Motor neuron (in vitro differentiated cells): Measurements from ENCODE around the gene POSTN. TPM values are rescaled to one million over a fixed set of nuclear protein-coding genes. Genes with fewer than 3 reads are reported as not detected.
"Not testable (repeated sequence)": the region's sequence is repeated elsewhere in the genome, so short reads cannot be mapped to it uniquely, and the experiment has no call there.

Source experiments
- ATAC-seq, 8 experiments: fragments of 200-7000 bp; cut with Tn5 transposase; replicated peaks in 6 of 8; 2 replicates each; pipeline ENCODE4 v1.8.0; 2021; ENCODE audit warnings: mild to moderate bottlenecking in 8 of 8, moderate library complexity in 8 of 8
- H3K27ac ChIP-seq, 2 donors: fragments of 250-450 bp; sonication (Bioruptor Pico); 2 replicates each; pipeline ENCODE4 v1.9.0; 2021; ENCODE audit warnings: antibody characterized with exemption in 2 of 2, mild to moderate bottlenecking in 2 of 2, moderate library complexity in 1 of 2
- H3K4me1 ChIP-seq, 2 donors: fragments of 250-450 bp; sonication (Bioruptor Pico); replicated peaks in 1 of 2; 2 replicates each; pipeline ENCODE4 v1.6.1; 2021; ENCODE audit warnings: antibody characterized with exemption in 2 of 2, mild to moderate bottlenecking in 2 of 2, moderate library complexity in 1 of 2
- H3K4me3 ChIP-seq, 5 donors: fragments of 250-450 bp; sonication (Bioruptor Pico); 2 replicates each; pipeline ENCODE4 v1.9.0; 2021; ENCODE audit warnings: antibody characterized with exemption in 5 of 5, mild to moderate bottlenecking in 5 of 5, moderate library complexity in 4 of 5
- WGBS, 10 experiments: fragments of 450-650 bp; shearing (Covaris generic); methylation state at CpG; one replicate each; pipeline ENCODE4 v1.0.0; 2022; 5-methylcytosine and 5-hydroxymethylcytosine counted together
- in situ Hi-C, 9 experiments: fragments of 400-800 bp; cut with MboI; loops; one replicate each; pipeline ENCODE4 v1.15.0; 2021; ENCODE audit warnings: low sequenced_read_pairs in 9 of 9, low pct_unique_long_range_greater_than_20kb in 2 of 9; ENCODE audit not compliant: unreplicated experiment in 9 of 9
- total RNA-seq, 8 experiments: library from RNA; unstranded; fragments of 300-600 nt; gene quantifications; 2 replicates each; pipeline versions ENCODE4 v1.2.3 to v1.2.4, GENCODE V29; 2022

Gene POSTN
- total RNA-seq, 8 experiments from 2014 or later, result 0.21 to 352 (median 0.93) TPM; not detected in 2

GRCh38 chr13:37595162-37595561 lies 3.4 kb downstream of the POSTN start:
- peak in 6 of 8 experiments; percentile 47 to 93 (median 87) for ATAC-seq
- in situ Hi-C loops, result loop anchor here in 1 of 9 experiments (25.0 kb wide), 1 partner anchor 483 kb away; the partner anchor contains the start of gene CSNK1A1L
- no peak overlapping the region for H3K4me3 ChIP-seq
- H3K27ac ChIP-seq, result no peak overlapping the region
- peaks cover 2 to 19% of the 10 kb centered on the region in 2 donors for H3K4me1 ChIP-seq

- no peak for ATAC-seq
- in situ Hi-C loops, result loop anchor here in 1 of 9 experiments (25.0 kb wide), 1 partner anchor 482 kb away; the partner anchor contains the start of gene CSNK1A1L
- Histone ChIP-seq H3K4me1 (peaks cover 2 to 17% of the 10 kb centered on the region in 2 donors), H3K27ac (no peak overlapping the region), H3K4me3 (no peak overlapping the region)
- WGBS, 10 experiments, result 17 to 83% (median 56%) methylated on average over 1 to 2 of the region's 2 CpGs
These were observed 4.0 kb downstream of the POSTN start for GRCh38 chr13:37594550-37594949.

GRCh38 chr13:37589381-37589780 lies 9.2 kb downstream of the POSTN start:
- in situ Hi-C loops, result loop anchor here in 1 of 9 experiments (25.0 kb wide), 1 partner anchor 477 kb away; the partner anchor contains the start of gene CSNK1A1L
- H3K4me3 ChIP-seq, H3K27ac ChIP-seq, ATAC-seq, H3K4me1 ChIP-seq: not testable (repeated sequence)
- WGBS, 10 experiments, result 78 to 100% (median 100%) methylated on average over 1 to 3 of the region's 4 CpGs; no CpG with 5 or more reads in 2 of the 10 experiments

GRCh38 chr13:37587236-37587635 lies 11.3 kb downstream of the POSTN start:
- no peak overlapping the region for H3K4me3 ChIP-seq
- 50 to 100% (median 85%) methylated on average over 1 to 2 of the region's 2 CpGs; no CpG with 5 or more reads in 1 of the 10 experiments for whole genome bisulfite sequencing, 10 experiments
- H3K4me1 ChIP-seq, result no peaks in the 10 kb centered on the region
- in situ Hi-C loops, result loop anchor here in 1 of 9 experiments (25.0 kb wide), 1 partner anchor 475 kb away; the partner anchor contains the start of gene CSNK1A1L
- H3K27ac ChIP-seq, result no peak overlapping the region
- ATAC-seq, result no peak

- Histone ChIP-seq H3K27ac (no peak overlapping the region), H3K4me3 (no peak overlapping the region), H3K4me1 (no peaks in the 10 kb centered on the region)
- in situ Hi-C loops, result loop anchor here in 1 of 9 experiments (25.0 kb wide), 1 partner anchor 474 kb away; the partner anchor contains the start of gene CSNK1A1L
- 52 to 100% (median 92%) methylated on average over 1 to 4 of the region's 4 CpGs; no CpG with 5 or more reads in 1 of the 10 experiments for WGBS, 10 experiments
- ATAC-seq, result no peak
These were observed 12.4 kb downstream of the POSTN start for GRCh38 chr13:37586164-37586563.

GRCh38 chr13:37585541-37585940 lies 13.0 kb downstream of the POSTN start:
- WGBS, 10 experiments, result 9 to 83% (median 67%) methylated on average over 1 of the region's 1 CpG; no CpG with 5 or more reads in 3 of the 10 experiments
- Histone ChIP-seq H3K4me3 (no peak overlapping the region), H3K27ac (no peak overlapping the region), H3K4me1 (no peaks in the 10 kb centered on the region)
- in situ Hi-C loops, result loop anchor here in 1 of 9 experiments (25.0 kb wide), 1 partner anchor 473 kb away; the partner anchor contains the start of gene CSNK1A1L
- no peak for ATAC-seq

- Histone ChIP-seq H3K4me1 (no peaks in the 10 kb centered on the region), H3K4me3 (no peak overlapping the region), H3K27ac (no peak overlapping the region)
- ATAC-seq, result no peak
- in situ Hi-C loops, result loop anchor here in 1 of 9 experiments (25.0 kb wide), 1 partner anchor 464 kb away; the partner anchor contains the start of gene CSNK1A1L
These were observed 22.0 kb downstream of the POSTN start for GRCh38 chr13:37576601-37577000.

- in situ Hi-C loops, result no loop called here
- WGBS, 10 experiments, result 27 to 100% (median 83%) methylated on average over 1 of the region's 1 CpG
- Histone ChIP-seq H3K27ac (no peak overlapping the region), H3K4me3 (no peak overlapping the region), H3K4me1 (no peaks in the 10 kb centered on the region)
- ATAC-seq, result no peak
These were observed 33.1 kb downstream of the POSTN start for GRCh38 chr13:37565425-37565824.

GRCh38 chr13:37561031-37561430 lies 37.5 kb downstream of the POSTN start:
- ATAC-seq, result peak in 2 of 8 experiments; percentile 46 to 47
- Histone ChIP-seq H3K4me1 (no peaks in the 10 kb centered on the region), H3K27ac (no peak overlapping the region), H3K4me3 (no peak overlapping the region)
- 33 to 100% (median 92%) methylated on average over 1 to 2 of the region's 2 CpGs; no CpG with 5 or more reads in 2 of the 10 experiments for WGBS, 10 experiments
- in situ Hi-C loops, result no loop called here

- no peak for ATAC-seq
- in situ Hi-C loops, result no loop called here
- Histone ChIP-seq H3K4me1 (no peaks in the 10 kb centered on the region), H3K4me3 (no peak overlapping the region), H3K27ac (no peak overlapping the region)
- WGBS, 10 experiments, result 0 to 100% (median 100%) methylated on average over 1 to 3 of the region's 3 CpGs; no CpG with 5 or more reads in 3 of the 10 experiments
These were observed 38.0 kb downstream of the POSTN start for GRCh38 chr13:37560526-37560925.

GRCh38 chr13:37558766-37559165 lies 39.8 kb downstream of the POSTN start:
- 6 to 93% (median 85%) methylated on average over 1 to 5 of the region's 5 CpGs; no CpG with 5 or more reads in 2 of the 10 experiments for WGBS, 10 experiments
- H3K27ac ChIP-seq, ATAC-seq, H3K4me3 ChIP-seq, in situ Hi-C loops, H3K4me1 ChIP-seq: not testable (repeated sequence)

GRCh38 chr13:37546087-37546486 lies 52.5 kb downstream of the POSTN start:
- Histone ChIP-seq H3K4me1 (no peaks in the 10 kb centered on the region), H3K4me3 (no peak overlapping the region), H3K27ac (no peak overlapping the region)
- in situ Hi-C loops, result no loop called here
- peak in 2 of 8 experiments; percentile 27 to 48 for ATAC-seq
- 0 to 100% (median 61%) methylated on average over 1 to 3 of the region's 3 CpGs; no CpG with 5 or more reads in 6 of the 10 experiments for WGBS, 10 experiments

- peak in 3 of 8 experiments; percentile 46 to 78 (median 67) for ATAC-seq
- H3K4me1 ChIP-seq, result no peaks in the 10 kb centered on the region
- in situ Hi-C loops, result no loop called here
- no peak overlapping the region for H3K4me3 ChIP-seq
- 13 to 100% (median 86%) methylated on average over 1 to 3 of the region's 3 CpGs for WGBS, 10 experiments
- H3K27ac ChIP-seq, result no peak overlapping the region
These were observed 53.6 kb downstream of the POSTN start for GRCh38 chr13:37544995-37545394.
